K562 (cell line): ENCODE data around the gene NARF.

Experiments used
- CHD1 ChIP-seq: fragments of 200-600 bp; sonication (generic); IDR thresholded peaks from one replicate; pipeline ENCODE4 v1.6.1; 2012; ENCODE audit warnings: mild to moderate bottlenecking, moderate library complexity, low read length, inconsistent platforms
- CHD2 ChIP-seq: IDR thresholded peaks from 2 replicates; pipeline ENCODE4 v1.6.1; 2011; ENCODE audit warnings: low read depth, low read length
- ETV6 ChIP-seq, 3 experiments: fragments of 150-350 bp in 1 of 3; sonication (generic) in 1 of 3; formaldehyde crosslinking in 1 of 3; IDR thresholded peaks; 2 replicates each; pipeline versions ENCODE4 v1.6.1 to v1.8.0; 2014 to 2022; ENCODE audit warnings: borderline replicate concordance in 2 of 3, low read depth in 2 of 3, antibody characterized with exemption in 1 of 3, low read length in 1 of 3, mild to moderate bottlenecking in 1 of 3, missing genetic modification reagents in 1 of 3
- EZH2 ChIP-seq: IDR thresholded peaks from 2 replicates; pipeline ENCODE4 v1.6.1; 2012; ENCODE audit warnings: low read depth, mild to moderate bottlenecking, inconsistent platforms, low read length, borderline replicate concordance
- KDM1A ChIP-seq, 2 experiments: fragments of 450-650 bp; IDR thresholded peaks; 2 replicates each; pipeline ENCODE4 v1.6.1; 2016; ENCODE audit warnings: mild to moderate bottlenecking in 2 of 2
- MCM7 ChIP-seq, 2 experiments: fragments of 450-650 bp; IDR thresholded peaks; 2 replicates each; pipeline ENCODE4 v1.6.1; 2016 to 2018
- POLR2AphosphoS2 ChIP-seq: IDR thresholded peaks from 2 replicates; pipeline ENCODE4 v1.6.1; 2012; ENCODE audit warnings: low read length, improper control_type of control experiment
- TARDBP ChIP-seq: fragments of 450-650 bp; IDR thresholded peaks from 2 replicates; pipeline ENCODE4 v1.6.1; 2016
- YY1 ChIP-seq, 3 experiments: IDR thresholded peaks; 2 replicates each; pipeline ENCODE4 v1.6.1; 2011; ENCODE audit warnings: low read length in 2 of 3, mild to moderate bottlenecking in 2 of 3, moderate library complexity in 2 of 3, borderline replicate concordance in 1 of 3, control low read depth in 1 of 3, low read depth in 1 of 3; ENCODE audit not compliant: insufficient read depth in 3 of 3, insufficient replicate concordance in 2 of 3, control insufficient read depth in 1 of 3, insufficient read length in 1 of 3; ENCODE audit errors: extremely low read depth in 1 of 3
- ZBTB33 ChIP-seq: sonication (generic); formaldehyde crosslinking; IDR thresholded peaks from 2 replicates; pipeline ENCODE4 v1.8.1; 2023; ENCODE audit warnings: mild to moderate bottlenecking, missing genetic modification reagents
- ZNF280A ChIP-seq: fragments of 450-650 bp; IDR thresholded peaks from 2 replicates; pipeline ENCODE4 v1.6.1; 2018; ENCODE audit warnings: mild to moderate bottlenecking, low read depth; ENCODE audit not compliant: partially characterized antibody
- ZSCAN29 ChIP-seq: fragments of 450-650 bp; IDR thresholded peaks from 2 replicates; pipeline ENCODE4 v1.6.1; 2017
- TF ChIP-seq, protein P1 (sequence below), 2 experiments: fragments of 450-650 bp in 1 of 2; sonication (generic) in 1 of 2; formaldehyde crosslinking; conservative IDR thresholded peaks; 2 replicates each; pipeline versions ENCODE4 v1.4.0 to v1.8.1; 2020 to 2022; ENCODE audit warnings: mild to moderate bottlenecking in 1 of 2, missing genetic modification reagents in 1 of 2

- TF ChIP-seq EZH2 (no peak), ZBTB33 (CRISPR knock-in tag) (no peak), ETV6 (IDR thresholded peaks at IDR 0.05; ENCODE audit: borderline replicate concordance in 1 of 2, low read depth in 2 of 2, low read length in 1 of 2) (no peak), ETV6 (CRISPR knock-in tag; IDR thresholded peaks at IDR 0.05; ENCODE audit: borderline replicate concordance) (no peak), ZSCAN29 (no peak), CHD2 (no peak), CHD1 (no peak), KDM1A (IDR thresholded peaks at IDR 0.05) (no peak), MCM7 (IDR thresholded peaks at IDR 0.05) (no peak), TARDBP (no peak), ZNF280A (no peak), POLR2AphosphoS2 (no peak), YY1 (IDR thresholded peaks at IDR 0.05; ENCODE audit: borderline replicate concordance in 1 of 3, control insufficient read depth in 1 of 3, extremely low read depth in 1 of 3, insufficient read depth in 3 of 3, insufficient read length in 1 of 3, insufficient replicate concordance in 2 of 3, low read depth in 1 of 3, low read length in 2 of 3) (no peak)
- TF ChIP-seq, protein P1, sequence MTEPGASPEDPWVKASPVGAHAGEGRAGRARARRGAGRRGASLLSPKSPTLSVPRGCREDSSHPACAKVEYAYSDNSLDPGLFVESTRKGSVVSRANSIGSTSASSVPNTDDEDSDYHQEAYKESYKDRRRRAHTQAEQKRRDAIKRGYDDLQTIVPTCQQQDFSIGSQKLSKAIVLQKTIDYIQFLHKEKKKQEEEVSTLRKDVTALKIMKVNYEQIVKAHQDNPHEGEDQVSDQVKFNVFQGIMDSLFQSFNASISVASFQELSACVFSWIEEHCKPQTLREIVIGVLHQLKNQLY (CRISPR knock-in tag; conservative IDR thresholded peaks at IDR 0.05) = no peak
Observed at GRCh38 chr17:82410014-82410716, 48.4 kb upstream of the NARF start.
